Measurements from ENCODE around the gene BCAS1. TPM values are rescaled to one million over a fixed set of nuclear protein-coding genes. Genes with fewer than 3 reads are reported as not detected.

The BCAS1 gene
- total RNA-seq, 1 donor, result not detected

- H4K20me1 ChIP-seq (ENCODE audit: insufficient read depth, low read length), result no peaks in the 10 kb centered on the region
- H3K9me3 ChIP-seq (ENCODE audit: low read depth, low read length), result no peaks in the 10 kb centered on the region
- TF ChIP-seq CTCF (IDR thresholded peaks at IDR 0.05; ENCODE audit: extremely low read depth, low read depth, low read length), result no peak
- H3K36me3 ChIP-seq (ENCODE audit: insufficient read depth, low read length), result no peaks in the 10 kb centered on the region
- no peak overlapping the region for H3K27ac ChIP-seq (ENCODE audit: low read depth, low read length)
- DNase-seq (ENCODE audit: insufficient read length, low spot score, missing footprints), result no peak
- H3K4me3 ChIP-seq (ENCODE audit: insufficient read depth, low read length), result no peak overlapping the region
- H3K79me2 ChIP-seq (ENCODE audit: insufficient read depth, low read length), result no peaks in the 10 kb centered on the region
- H2AFZ ChIP-seq (ENCODE audit: low read length), result no peak overlapping the region
- no peak overlapping the region for H3K4me2 ChIP-seq (ENCODE audit: insufficient read depth, low read length)
- peaks cover 13% of the 10 kb centered on the region for H3K4me1 ChIP-seq (ENCODE audit: insufficient read depth, low read length)
- no peaks in the 10 kb centered on the region for H3K27me3 ChIP-seq (ENCODE audit: insufficient read depth, low read length)
These were observed 87.0 kb downstream of the BCAS1 start for GRCh38 chr20:53983401-53983800.

- Histone ChIP-seq H3K4me3 (ENCODE audit: insufficient read depth, low read length) (no peak overlapping the region), H3K27me3 (ENCODE audit: insufficient read depth, low read length) (no peaks in the 10 kb centered on the region), H3K79me2 (ENCODE audit: insufficient read depth, low read length) (no peaks in the 10 kb centered on the region), H3K36me3 (ENCODE audit: insufficient read depth, low read length) (no peaks in the 10 kb centered on the region), H3K27ac (ENCODE audit: low read depth, low read length) (no peak overlapping the region), H3K4me1 (ENCODE audit: insufficient read depth, low read length) (peaks cover 13% of the 10 kb centered on the region), H3K9me3 (ENCODE audit: low read depth, low read length) (no peaks in the 10 kb centered on the region), H2AFZ (ENCODE audit: low read length) (no peak overlapping the region), H4K20me1 (ENCODE audit: insufficient read depth, low read length) (no peaks in the 10 kb centered on the region), H3K4me2 (ENCODE audit: insufficient read depth, low read length) (no peak overlapping the region)
- DNase-seq (ENCODE audit: insufficient read length, low spot score, missing footprints), result no peak
- TF ChIP-seq CTCF (IDR thresholded peaks at IDR 0.05; ENCODE audit: extremely low read depth, low read depth, low read length), result no peak
These were observed 87.8 kb downstream of the BCAS1 start for GRCh38 chr20:53982624-53983023.

- Histone ChIP-seq H3K4me1 (ENCODE audit: insufficient read depth, low read length) (peaks cover 13% of the 10 kb centered on the region), H3K4me3 (ENCODE audit: insufficient read depth, low read length) (no peak overlapping the region), H3K27me3 (ENCODE audit: insufficient read depth, low read length) (no peaks in the 10 kb centered on the region), H4K20me1 (ENCODE audit: insufficient read depth, low read length) (no peaks in the 10 kb centered on the region), H3K4me2 (ENCODE audit: insufficient read depth, low read length) (no peak overlapping the region), H3K36me3 (ENCODE audit: insufficient read depth, low read length) (no peaks in the 10 kb centered on the region), H3K9me3 (ENCODE audit: low read depth, low read length) (no peaks in the 10 kb centered on the region), H2AFZ (ENCODE audit: low read length) (no peak overlapping the region), H3K27ac (ENCODE audit: low read depth, low read length) (no peak overlapping the region), H3K79me2 (ENCODE audit: insufficient read depth, low read length) (no peaks in the 10 kb centered on the region)
- no peak for TF ChIP-seq CTCF (IDR thresholded peaks at IDR 0.05; ENCODE audit: extremely low read depth, low read depth, low read length)
- no peak for DNase-seq (ENCODE audit: insufficient read length, low spot score, missing footprints)
These were observed 88.5 kb downstream of the BCAS1 start for GRCh38 chr20:53981752-53982437.

- Histone ChIP-seq H3K4me3 (ENCODE audit: insufficient read depth, low read length) (no peak overlapping the region), H2AFZ (ENCODE audit: low read length) (no peak overlapping the region), H3K4me2 (ENCODE audit: insufficient read depth, low read length) (no peak overlapping the region), H3K4me1 (ENCODE audit: insufficient read depth, low read length) (peaks cover 13% of the 10 kb centered on the region), H3K27ac (ENCODE audit: low read depth, low read length) (no peak overlapping the region), H3K36me3 (ENCODE audit: insufficient read depth, low read length) (no peaks in the 10 kb centered on the region), H4K20me1 (ENCODE audit: insufficient read depth, low read length) (no peaks in the 10 kb centered on the region), H3K9me3 (ENCODE audit: low read depth, low read length) (no peaks in the 10 kb centered on the region), H3K79me2 (ENCODE audit: insufficient read depth, low read length) (no peaks in the 10 kb centered on the region), H3K27me3 (ENCODE audit: insufficient read depth, low read length) (no peaks in the 10 kb centered on the region)
- no peak for TF ChIP-seq CTCF (IDR thresholded peaks at IDR 0.05; ENCODE audit: extremely low read depth, low read depth, low read length)
- DNase-seq (ENCODE audit: insufficient read length, low spot score, missing footprints), result no peak
These were observed 89.3 kb downstream of the BCAS1 start for GRCh38 chr20:53981130-53981529.

Measured in osteoblast (primary cell).